ENCODE data around the gene WWOX. TPM values are rescaled to one million over a fixed set of nuclear protein-coding genes. Genes with fewer than 3 reads are reported as not detected.

Gene WWOX
- polyA plus RNA-seq, 1 donor from 2014 or later, result 25.6 TPM

- H3K27ac ChIP-seq (ENCODE audit: low read length), result no peak overlapping the region
- H3K36me3 ChIP-seq (ENCODE audit: insufficient read depth, low read length), result no peaks in the 10 kb centered on the region
- H3K9ac ChIP-seq (ENCODE audit: low read length), result no peak overlapping the region
- H3K27me3 ChIP-seq (ENCODE audit: insufficient read depth, low read depth, low read length), result no peaks in the 10 kb centered on the region
- no peaks in the 10 kb centered on the region for H3K79me2 ChIP-seq (replicated peaks; ENCODE audit: insufficient read depth, low read length)
- H2AFZ ChIP-seq (ENCODE audit: low read depth, low read length), result no peak overlapping the region
- H3K9me3 ChIP-seq (ENCODE audit: low read length), result no peaks in the 10 kb centered on the region
- no peak overlapping the region for H3K4me2 ChIP-seq (ENCODE audit: low read length)
- TF ChIP-seq TAF1 (IDR thresholded peaks at IDR 0.05; ENCODE audit: low read depth) (no peak), EP300 (conservative IDR thresholded peaks at IDR 0.05; ENCODE audit: poor library complexity, severe bottlenecking) (no peak), CTCF (IDR thresholded peaks at IDR 0.05; ENCODE audit: poor library complexity, severe bottlenecking) (no peak)
- H3K9me2 ChIP-seq (ENCODE audit: insufficient read depth, low read length), result no peaks in the 10 kb centered on the region
- H3F3A ChIP-seq (ENCODE audit: insufficient read depth, low read length, poor library complexity, severe bottlenecking), result no peaks in the 10 kb centered on the region
- no peaks in the 10 kb centered on the region for H4K20me1 ChIP-seq (ENCODE audit: insufficient read depth)
- H3K4me3 ChIP-seq (ENCODE audit: low read length), result no peak overlapping the region
Measured at GRCh38 chr16:79131321-79132075, 1032.0 kb downstream of the WWOX start.

GRCh38 chr16:79132701-79133100 is 1033.2 kb downstream of the WWOX start:
- no peaks in the 10 kb centered on the region for H3F3A ChIP-seq (ENCODE audit: insufficient read depth, low read length, poor library complexity, severe bottlenecking)
- no peak for TF ChIP-seq EZH2 (IDR thresholded peaks at IDR 0.05; ENCODE audit: borderline replicate concordance, insufficient read depth, low read length, poor library complexity, severe bottlenecking)
- no peak for TF ChIP-seq EP300 (conservative IDR thresholded peaks at IDR 0.05; ENCODE audit: poor library complexity, severe bottlenecking)
- TF ChIP-seq TAF1 (IDR thresholded peaks at IDR 0.05; ENCODE audit: low read depth), result no peak
- TF ChIP-seq POLR2AphosphoS5 (IDR thresholded peaks at IDR 0.05), result no peak
- no peak for TF ChIP-seq MXI1 (conservative IDR thresholded peaks at IDR 0.05; ENCODE audit: poor library complexity, severe bottlenecking)
- TF ChIP-seq RAD21 (conservative IDR thresholded peaks at IDR 0.05), result no peak
- TF ChIP-seq CTCF (IDR thresholded peaks at IDR 0.05; ENCODE audit: poor library complexity, severe bottlenecking), result no peak
- no peak for TF ChIP-seq SMC3 (conservative IDR thresholded peaks at IDR 0.05; ENCODE audit: poor library complexity)
- TF ChIP-seq REST (IDR thresholded peaks at IDR 0.05; ENCODE audit: borderline replicate concordance), result no peak
- H2AFZ ChIP-seq (ENCODE audit: low read depth, low read length), result no peak overlapping the region
- H3K9me3 ChIP-seq (ENCODE audit: low read length), result no peaks in the 10 kb centered on the region
- H3K9ac ChIP-seq (ENCODE audit: low read length), result no peak overlapping the region
- no peak overlapping the region for H3K27ac ChIP-seq (ENCODE audit: low read length)
- no peaks in the 10 kb centered on the region for H3K27me3 ChIP-seq (ENCODE audit: insufficient read depth, low read depth, low read length)
- no peaks in the 10 kb centered on the region for H4K20me1 ChIP-seq (ENCODE audit: insufficient read depth)
- H3K4me3 ChIP-seq (ENCODE audit: low read length), result no peak overlapping the region
- no peaks in the 10 kb centered on the region for H3K36me3 ChIP-seq (ENCODE audit: insufficient read depth, low read length)
- no peaks in the 10 kb centered on the region for H3K9me2 ChIP-seq (ENCODE audit: insufficient read depth, low read length)
- no peak overlapping the region for H3K4me2 ChIP-seq (ENCODE audit: low read length)
- no peaks in the 10 kb centered on the region for H3K79me2 ChIP-seq (replicated peaks; ENCODE audit: insufficient read depth, low read length)

Measured in neural cell (in vitro differentiated cells).